Measurements from ENCODE around the gene PSMD13.

DNA sequence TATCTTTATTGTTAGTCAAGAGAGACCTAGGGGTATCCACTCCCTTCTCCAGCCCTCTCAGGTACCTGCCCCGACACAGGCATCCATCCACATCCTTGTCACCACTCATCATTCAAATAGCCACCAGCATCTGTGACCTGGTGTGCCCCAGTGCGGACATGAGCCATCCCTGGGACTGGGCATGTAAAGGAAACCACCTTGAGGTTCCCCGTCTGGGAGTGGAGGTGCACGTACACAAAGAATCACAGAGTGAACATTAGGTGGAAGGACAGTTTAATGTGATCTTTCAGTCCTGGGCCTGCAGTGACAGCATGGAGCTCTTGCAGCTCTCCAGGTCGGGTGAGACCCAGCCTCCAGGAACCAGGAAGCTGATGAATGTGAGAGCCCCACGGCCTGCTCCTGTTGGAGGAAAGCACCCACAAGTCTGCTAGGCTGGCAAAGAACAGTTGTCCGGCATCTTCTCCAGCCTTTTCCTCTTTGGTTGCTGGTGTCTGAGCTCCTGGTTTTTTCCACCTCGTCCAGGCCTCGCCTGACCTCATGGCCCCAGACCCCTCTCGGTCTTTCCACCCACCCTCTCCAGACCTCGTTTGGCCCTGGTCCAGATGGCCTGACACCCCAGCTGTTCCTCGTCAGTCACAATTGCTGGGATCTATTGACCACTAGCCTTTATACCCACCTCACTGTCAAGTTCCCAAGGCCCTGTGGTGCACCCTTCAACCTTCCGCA is 16.5 kb downstream of the PSMD13 start:
- TF ChIP-seq, protein P1, sequence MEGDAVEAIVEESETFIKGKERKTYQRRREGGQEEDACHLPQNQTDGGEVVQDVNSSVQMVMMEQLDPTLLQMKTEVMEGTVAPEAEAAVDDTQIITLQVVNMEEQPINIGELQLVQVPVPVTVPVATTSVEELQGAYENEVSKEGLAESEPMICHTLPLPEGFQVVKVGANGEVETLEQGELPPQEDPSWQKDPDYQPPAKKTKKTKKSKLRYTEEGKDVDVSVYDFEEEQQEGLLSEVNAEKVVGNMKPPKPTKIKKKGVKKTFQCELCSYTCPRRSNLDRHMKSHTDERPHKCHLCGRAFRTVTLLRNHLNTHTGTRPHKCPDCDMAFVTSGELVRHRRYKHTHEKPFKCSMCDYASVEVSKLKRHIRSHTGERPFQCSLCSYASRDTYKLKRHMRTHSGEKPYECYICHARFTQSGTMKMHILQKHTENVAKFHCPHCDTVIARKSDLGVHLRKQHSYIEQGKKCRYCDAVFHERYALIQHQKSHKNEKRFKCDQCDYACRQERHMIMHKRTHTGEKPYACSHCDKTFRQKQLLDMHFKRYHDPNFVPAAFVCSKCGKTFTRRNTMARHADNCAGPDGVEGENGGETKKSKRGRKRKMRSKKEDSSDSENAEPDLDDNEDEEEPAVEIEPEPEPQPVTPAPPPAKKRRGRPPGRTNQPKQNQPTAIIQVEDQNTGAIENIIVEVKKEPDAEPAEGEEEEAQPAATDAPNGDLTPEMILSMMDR (conservative IDR thresholded peaks at IDR 0.05; ENCODE audit: low read depth, low read length), result no peak
- TF ChIP-seq CHD1 (IDR thresholded peaks at IDR 0.05; ENCODE audit: low read depth, low read length) (no peak), MAFK (IDR thresholded peaks at IDR 0.05; ENCODE audit: low read depth, low read length) (no peak), CEBPB (IDR thresholded peaks at IDR 0.05; ENCODE audit: low read depth, low read length) (no peak), POLR2A (IDR thresholded peaks at IDR 0.05; ENCODE audit: low read depth, low read length) (no peak), RAD21 (IDR thresholded peaks at IDR 0.05; ENCODE audit: low read length) (no peak), RFX5 (IDR thresholded peaks at IDR 0.05; ENCODE audit: low read depth, low read length) (no peak), RCOR1 (IDR thresholded peaks at IDR 0.05; ENCODE audit: insufficient replicate concordance, low read length) (no peak)
- TF ChIP-seq, protein P2, sequence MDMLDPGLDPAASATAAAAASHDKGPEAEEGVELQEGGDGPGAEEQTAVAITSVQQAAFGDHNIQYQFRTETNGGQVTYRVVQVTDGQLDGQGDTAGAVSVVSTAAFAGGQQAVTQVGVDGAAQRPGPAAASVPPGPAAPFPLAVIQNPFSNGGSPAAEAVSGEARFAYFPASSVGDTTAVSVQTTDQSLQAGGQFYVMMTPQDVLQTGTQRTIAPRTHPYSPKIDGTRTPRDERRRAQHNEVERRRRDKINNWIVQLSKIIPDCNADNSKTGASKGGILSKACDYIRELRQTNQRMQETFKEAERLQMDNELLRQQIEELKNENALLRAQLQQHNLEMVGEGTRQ (IDR thresholded peaks at IDR 0.05; ENCODE audit: low read depth, low read length), result no peak
